Measurements from ENCODE around the gene RRP8. TPM values are rescaled to one million over a fixed set of nuclear protein-coding genes. Genes with fewer than 3 reads are reported as not detected.

Gene RRP8
- total RNA-seq, 1 experiment from 2014 or later, result 14.8 TPM

- no peak for DNase-seq (ENCODE audit: extremely low read depth, low read depth)
Observed at GRCh38 chr11:6604790-6605189, 1.4 kb upstream of the RRP8 start.

- DNase-seq (ENCODE audit: extremely low read depth, low read depth), result no peak
Observed at GRCh38 chr11:6604081-6604626, 738 bp upstream of the RRP8 start.

DNA sequence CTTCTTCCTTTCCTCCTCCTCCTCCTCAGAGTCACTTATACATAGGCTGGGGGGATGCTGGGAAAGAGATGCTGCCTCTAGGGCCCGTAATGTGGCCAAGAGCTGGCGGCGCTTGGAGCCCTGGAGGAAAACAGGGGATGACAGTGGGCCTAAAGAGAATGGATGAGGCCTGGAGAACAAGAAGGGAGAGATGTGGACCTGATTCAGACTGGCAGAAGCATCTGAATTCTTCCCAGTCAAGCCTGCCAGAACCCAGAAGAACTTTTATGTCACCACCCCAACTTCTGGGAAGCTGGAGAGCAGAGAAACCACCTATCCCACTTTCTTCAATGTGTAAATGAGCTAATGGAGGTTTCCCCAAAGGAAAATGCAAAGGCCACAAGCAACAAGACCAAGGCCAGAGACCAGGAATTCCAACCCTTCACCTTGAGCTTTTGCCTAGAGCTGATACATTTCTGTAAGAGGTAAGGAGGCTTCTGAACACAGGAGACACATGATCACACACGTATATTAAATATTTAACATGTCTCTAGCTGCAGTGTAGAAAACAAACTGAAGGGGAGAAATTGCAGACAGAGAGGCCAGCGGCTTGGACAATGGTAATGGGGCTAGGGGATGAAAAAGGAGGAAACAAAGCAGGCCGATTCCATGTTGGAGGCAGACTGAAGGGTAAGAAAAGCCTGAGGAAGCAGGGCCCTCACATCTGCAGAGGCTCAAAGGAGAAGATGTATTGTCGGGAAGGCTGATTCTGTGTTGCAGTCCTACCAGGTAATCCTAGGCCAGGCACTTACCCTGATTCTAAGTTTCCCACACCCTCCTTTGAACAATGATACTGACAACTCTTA is 1.1 kb downstream of the RRP8 start:
- no peak for DNase-seq (ENCODE audit: extremely low read depth, low read depth)

DNA sequence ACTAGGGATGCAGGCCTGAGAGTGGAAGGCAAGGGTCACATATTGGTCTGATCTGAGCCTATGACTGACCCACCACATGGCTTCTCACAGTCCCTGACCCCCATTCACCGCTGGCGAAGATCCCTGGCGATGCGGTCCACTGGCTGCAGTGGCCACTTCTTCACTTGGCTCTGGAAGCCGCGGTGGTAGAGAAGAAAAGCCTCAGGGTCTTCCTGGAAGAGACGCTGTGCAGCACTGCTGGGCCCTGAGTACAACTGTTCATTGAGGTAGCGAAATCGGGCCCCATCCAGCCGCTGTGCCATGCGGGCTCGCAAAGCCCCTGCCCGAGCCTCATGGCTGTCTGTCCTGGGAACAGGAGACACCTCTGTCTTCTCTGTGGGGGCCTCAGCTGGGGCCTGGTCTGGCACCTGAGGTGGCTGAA is 2.4 kb downstream of the RRP8 start:
- no peak for DNase-seq (ENCODE audit: extremely low read depth, low read depth)

DNA sequence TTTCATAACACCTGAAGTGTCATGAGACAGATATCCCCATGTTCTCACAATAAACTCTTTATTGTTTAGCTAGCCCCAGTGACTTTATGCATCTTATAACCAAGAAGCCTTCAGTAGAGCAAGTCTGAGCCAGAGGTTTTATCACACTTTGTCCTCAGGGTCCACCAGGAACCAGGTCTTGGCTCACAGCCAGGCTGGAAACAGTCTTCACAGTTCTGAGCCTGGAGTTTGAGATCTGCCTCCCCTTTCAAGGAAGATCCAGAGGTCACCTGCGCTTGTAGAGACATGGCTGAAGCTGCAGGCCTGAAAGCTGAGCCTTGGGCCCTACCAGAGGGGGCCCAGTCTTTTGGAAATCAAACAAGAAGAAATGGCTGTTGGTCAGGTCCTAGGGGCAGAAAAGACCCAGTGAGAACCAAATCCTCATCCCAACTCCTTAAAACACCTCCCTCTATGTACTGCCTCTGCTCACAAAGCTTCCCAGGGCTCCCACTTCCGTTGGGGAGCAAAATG is 3.5 kb downstream of the RRP8 start:
- DNase-seq (ENCODE audit: extremely low read depth, low read depth), result no peak

DNA sequence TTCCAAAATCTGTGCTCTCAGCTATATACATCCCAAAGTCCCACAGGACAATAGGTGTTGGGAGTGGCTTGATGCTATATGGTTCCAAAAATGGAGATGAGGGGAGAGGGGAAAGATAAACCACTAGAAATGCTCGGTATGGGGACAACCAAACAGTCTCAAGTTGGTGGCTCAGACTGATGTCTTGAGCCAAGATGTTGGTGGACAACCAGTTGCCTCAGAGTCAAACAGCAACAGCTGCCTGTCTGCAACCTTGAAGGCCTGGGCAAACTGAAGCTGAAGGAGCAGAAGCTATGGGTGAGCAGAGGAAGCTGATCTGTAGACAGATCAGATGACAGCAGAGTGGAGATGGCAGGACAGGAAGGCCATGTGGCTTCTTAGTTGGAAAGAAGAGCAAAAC is 4.0 kb downstream of the RRP8 start:
- no peak for DNase-seq (ENCODE audit: extremely low read depth, low read depth)

DNA sequence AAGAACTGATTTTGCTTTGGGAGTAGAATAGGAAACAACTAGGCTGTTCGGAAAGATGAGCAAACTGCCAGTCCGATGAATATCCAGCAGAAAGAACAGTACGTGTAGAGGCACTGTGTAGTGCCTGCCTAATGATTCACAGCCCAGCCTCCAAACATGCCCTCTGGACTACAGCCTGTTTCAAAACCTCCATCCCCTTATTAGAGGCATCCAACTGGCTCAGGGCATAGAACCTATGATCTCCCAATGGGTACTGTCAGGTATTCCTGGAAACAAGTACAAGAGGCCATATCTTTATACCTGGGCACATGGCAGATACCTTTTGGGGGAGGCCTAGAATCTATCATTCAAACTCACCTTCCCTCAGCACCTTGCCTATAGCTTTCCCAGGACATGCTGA is 4.9 kb downstream of the RRP8 start:
- DNase-seq (ENCODE audit: extremely low read depth, low read depth), result no peak

DNA sequence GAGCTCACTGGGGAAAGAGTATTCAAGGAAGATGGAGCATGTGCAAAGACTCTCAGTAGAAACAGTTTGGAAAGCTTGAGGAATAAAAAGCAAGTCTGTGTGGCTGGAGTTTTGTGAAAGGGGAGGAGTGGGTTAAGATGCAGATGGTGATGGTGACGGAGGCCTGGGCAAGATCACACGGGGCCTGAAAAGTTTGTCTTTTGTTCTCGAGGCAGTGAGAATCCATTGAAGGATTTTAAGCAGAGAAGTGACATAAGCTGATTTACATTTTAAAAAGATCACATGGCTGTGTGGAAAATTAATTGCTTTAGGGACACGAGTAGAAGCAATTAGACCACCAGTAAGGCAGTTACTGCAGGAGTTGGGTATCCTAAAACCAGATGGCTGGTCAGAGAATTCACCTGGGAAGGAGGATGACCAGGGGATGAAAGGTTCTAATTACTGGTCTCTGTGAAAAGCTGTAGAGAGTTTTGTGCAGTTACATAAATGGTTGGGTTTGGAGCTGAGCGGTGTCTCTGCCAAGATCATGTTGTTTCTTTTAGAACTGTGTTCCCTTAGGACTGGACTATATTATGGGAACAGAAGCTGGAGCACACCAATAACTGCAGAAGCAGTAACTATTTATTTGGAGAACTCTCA is 7.1 kb downstream of the RRP8 start:
- DNase-seq (ENCODE audit: extremely low read depth, low read depth), result no peak

DNA sequence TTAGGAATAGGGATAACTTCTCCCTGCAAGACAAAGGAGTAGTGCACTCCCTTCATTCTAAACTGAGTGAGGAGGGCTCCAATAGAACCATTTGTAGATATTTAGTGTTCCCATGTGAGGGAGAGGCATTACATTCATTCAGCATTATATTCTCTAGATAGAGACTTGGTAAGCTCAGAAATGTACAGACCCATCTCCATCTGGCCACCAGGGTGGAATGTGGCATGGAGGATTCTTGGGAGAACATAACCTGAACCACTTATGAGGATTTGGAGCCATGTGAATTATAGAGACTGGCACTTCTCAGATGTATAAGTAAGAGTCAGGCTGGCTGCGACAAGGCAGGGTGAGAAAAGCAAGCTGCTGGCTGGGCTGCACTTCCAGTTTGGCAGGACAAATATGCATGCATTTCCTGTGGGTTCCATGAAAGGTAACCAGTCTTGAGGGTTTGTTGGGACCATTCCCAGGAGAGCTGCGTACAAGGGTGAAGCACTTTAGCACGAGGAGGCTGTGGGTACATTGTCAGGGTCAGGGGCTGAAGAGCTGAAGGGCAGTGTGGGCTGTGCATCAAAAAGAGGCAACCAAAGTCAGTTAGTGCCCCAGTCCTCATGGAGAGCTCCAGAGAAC is 9.2 kb downstream of the RRP8 start:
- no peak for DNase-seq (ENCODE audit: extremely low read depth, low read depth)

GRCh38 chr11:6588018-6588417 is 15.4 kb downstream of the RRP8 start:
- no peak for DNase-seq (ENCODE audit: extremely low read depth, low read depth)

- DNase-seq (ENCODE audit: extremely low read depth, low read depth), result no peak
Observed at GRCh38 chr11:6587360-6587953, 16.0 kb downstream of the RRP8 start.

DNA sequence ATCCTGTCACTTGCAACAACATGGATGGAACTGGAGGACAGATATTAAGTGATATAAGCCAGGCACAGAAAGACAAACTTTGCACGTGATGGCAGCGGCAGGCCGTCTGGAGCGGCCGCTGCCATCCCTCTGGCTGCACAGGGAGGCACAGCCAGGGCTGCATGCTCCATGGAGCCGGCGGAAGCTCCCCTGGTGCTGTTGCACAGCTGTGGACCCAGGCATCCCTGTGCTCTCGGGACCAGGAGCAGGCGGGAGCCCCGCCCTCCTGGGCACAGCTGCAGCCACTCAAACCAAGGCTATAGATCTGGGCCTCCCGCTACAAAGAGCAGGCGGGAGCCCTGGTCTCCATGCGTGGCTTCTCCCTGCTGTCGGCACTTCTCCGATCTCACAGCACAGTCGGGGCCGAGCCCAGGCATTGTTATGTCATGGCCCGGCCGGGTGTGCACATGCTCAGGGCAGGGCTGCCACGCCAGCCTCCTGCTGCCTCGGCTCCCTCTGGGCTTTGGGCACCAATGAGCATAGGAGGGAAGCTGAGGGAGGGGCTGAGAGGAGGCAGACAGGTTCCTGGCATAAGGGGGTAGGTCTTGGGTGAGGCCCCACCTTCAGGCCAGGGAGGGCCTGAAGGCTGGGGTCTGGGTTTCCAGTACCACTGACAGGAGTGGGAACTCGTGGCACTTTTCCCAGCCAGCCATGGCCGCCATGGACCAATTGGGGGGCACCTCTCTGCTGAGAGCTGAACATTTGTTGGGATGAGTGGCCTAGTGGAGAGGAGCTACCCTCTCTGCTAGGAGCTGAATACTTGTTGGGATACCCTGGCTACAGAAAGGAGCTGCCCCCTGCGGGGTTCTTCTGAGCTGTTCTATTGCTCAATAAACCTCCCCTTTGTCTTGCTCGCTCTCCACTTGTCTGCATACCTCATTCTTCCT is 16.7 kb downstream of the RRP8 start:
- no peak for DNase-seq (ENCODE audit: extremely low read depth, low read depth)

- DNase-seq (ENCODE audit: extremely low read depth, low read depth), result no peak
Observed at GRCh38 chr11:6584528-6584927, 18.9 kb downstream of the RRP8 start.

DNA sequence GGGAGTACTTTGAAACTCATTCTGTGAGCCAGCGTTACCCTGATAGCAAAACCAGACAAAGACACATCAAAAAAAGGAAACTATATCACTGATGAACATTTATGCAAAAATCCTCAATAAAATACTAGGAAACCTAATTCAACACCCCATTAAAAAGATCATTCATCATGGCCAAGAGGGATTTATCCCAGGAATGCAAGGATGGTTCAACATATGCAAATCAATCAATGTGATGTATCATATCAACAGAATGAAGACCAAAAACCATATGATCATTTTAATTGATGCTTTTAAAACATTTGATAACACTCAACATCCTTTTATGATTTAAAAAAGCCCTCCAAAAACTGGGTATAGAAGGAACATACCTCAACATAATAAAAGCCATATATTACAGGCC is 19.8 kb downstream of the RRP8 start:
- DNase-seq (ENCODE audit: extremely low read depth, low read depth), result no peak

- no peak for DNase-seq (ENCODE audit: extremely low read depth, low read depth)
Observed at GRCh38 chr11:6579681-6580080, 23.7 kb downstream of the RRP8 start.

DNA sequence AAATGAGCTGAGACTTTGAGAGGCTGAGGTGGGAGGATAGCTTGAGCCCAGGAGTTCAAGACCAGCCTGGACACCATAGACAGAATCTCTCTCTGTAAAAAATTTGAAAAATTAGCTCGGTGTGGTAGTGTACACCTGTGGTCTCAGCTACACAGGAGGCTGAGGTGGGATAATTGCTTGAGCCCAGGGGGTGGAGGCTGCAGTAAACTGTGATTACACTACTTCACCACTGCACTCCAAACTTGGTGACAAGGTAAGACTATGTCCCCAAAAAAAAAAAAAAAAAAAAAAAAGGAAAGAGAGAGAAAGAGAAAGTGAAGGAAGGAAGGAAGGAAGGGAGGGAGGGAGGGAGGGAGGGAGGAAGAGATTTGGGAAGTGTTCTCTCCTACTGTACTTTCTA is 25.3 kb downstream of the RRP8 start:
- DNase-seq (ENCODE audit: extremely low read depth, low read depth), result no peak

DNA sequence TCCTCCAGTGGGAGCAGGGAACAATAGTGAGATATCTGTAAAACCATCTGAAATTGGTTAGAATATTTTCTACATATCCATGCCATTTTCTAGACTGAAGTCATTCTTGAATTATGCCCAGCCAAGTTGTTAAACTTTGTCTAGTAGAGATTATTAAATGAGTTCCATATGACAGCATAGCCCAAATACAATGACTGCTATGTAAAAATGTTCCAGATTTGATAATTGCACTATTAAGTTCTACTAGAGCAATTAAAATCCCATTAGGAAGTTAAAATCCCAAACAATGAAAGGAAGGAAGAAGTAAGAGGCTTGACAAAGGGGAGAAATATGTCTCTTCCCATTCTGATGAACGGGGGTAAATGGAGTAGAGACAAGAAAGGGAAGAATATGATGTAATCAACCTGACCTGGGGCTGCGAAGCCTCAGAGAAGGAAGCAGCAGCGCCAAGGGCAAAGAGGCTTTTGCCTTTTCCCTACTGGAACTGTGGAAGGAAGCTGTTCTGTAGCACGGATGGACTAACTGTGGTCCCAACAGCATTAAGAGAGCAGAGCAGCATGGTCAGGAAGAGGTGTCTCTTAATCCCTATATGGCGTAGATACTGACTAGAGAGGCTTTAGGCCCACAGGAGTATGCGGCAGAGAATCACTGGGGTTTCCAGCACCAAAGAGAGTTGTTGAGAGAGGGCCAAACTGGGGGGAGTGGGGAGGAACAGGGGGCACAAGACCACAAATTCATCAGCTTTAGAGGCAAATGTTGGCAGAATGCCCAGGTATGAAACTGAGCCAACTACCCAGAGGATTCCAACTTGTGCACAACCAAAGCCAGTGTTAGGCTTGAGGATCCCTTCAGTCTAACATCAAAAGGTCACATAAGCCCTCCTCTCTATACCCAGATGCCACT is 26.7 kb downstream of the RRP8 start:
- DNase-seq (ENCODE audit: extremely low read depth, low read depth), result no peak

DNA sequence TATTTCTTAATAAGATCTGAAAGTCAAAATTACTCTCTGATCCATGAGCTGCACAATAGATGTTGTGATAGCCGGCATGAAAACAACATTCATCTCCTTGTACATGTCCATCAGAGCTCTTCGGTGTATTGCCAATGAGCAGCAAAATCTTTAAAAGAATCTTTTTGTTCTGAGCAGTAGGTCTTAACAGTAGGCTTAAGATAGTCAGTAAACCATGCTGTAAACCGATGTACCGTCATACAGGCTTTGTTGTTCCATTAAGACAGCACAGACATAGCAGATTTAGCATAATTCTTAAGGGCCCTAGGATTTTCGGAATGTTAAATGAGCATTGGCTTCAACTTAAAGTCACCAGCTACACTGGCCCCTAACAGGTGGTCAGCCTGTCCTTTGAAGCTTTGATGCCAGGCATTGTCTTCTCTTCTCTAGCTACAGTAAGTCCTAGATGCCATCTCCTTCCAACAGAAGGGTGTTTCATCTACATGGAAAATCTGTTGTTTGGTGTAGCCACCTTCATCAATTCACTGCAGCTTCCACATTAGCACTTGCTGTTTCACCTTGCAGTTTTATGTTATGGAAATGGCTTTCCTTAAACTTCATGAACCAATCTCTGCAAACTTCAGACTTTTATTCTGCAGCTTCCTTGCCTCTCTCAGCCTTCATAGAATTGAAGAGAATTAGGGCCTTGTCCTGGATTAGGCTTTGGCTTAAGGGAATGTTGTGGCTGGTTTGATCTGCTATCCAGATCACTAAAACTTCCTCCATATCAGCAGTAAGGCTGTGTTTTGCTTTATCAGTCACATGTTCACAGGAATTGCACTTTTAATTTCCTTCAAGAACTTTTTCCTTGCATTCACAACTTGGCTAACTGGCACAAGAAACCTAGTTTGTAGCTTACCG is 28.4 kb downstream of the RRP8 start:
- DNase-seq (ENCODE audit: extremely low read depth, low read depth), result no peak
